IMR-90 (cell line): ENCODE data around the gene RAPGEF3. TPM values are rescaled to one million over a fixed set of nuclear protein-coding genes. Genes with fewer than 3 reads are reported as not detected.

ENCODE experiments used
- NFE2L2 ChIP-seq: fragments of 150-350 bp; IDR thresholded peaks from 2 replicates; pipeline ENCODE4 v1.6.1; 2016; ENCODE audit warnings: low read depth, mild to moderate bottlenecking, low read length
- RCOR1 ChIP-seq: IDR thresholded peaks from 2 replicates; pipeline ENCODE4 v1.6.1; 2012; ENCODE audit warnings: mild to moderate bottlenecking, low read length, improper control_type of control experiment; ENCODE audit not compliant: insufficient replicate concordance
- polyA plus RNA-seq, 3 experiments: library from polyadenylated mRNA; depleted of rRNA; stranded (reverse); fragments of >200 nt; gene quantifications; 2 replicates each; pipeline ENCODE4 v1.2.3, GENCODE V29; 2012; ENCODE audit warnings: low replicate concordance in 1 of 3
- total RNA-seq: library from RNA; depleted of rRNA; stranded (reverse); fragments of >200 nt; gene quantifications from 2 replicates; pipeline ENCODE4 v1.2.3, GENCODE V29; 2012
- TF ChIP-seq, protein P1 (sequence below): fragments of 150-350 bp; IDR thresholded peaks from 2 replicates; pipeline ENCODE4 v1.6.1; 2017; ENCODE audit warnings: mild to moderate bottlenecking, antibody characterized with exemption, low read length, low read depth
- TF ChIP-seq, protein P2 (sequence below): conservative IDR thresholded peaks from 2 replicates; pipeline ENCODE4 v1.5.1; 2012; ENCODE audit warnings: mild to moderate bottlenecking, low read depth, low read length, improper control_type of control experiment

Gene RAPGEF3
- total and polyA plus RNA-seq, 2 of the 4 experiments (the other 2 are of a cell fraction): 1.3 to 2.0 TPM

DNA sequence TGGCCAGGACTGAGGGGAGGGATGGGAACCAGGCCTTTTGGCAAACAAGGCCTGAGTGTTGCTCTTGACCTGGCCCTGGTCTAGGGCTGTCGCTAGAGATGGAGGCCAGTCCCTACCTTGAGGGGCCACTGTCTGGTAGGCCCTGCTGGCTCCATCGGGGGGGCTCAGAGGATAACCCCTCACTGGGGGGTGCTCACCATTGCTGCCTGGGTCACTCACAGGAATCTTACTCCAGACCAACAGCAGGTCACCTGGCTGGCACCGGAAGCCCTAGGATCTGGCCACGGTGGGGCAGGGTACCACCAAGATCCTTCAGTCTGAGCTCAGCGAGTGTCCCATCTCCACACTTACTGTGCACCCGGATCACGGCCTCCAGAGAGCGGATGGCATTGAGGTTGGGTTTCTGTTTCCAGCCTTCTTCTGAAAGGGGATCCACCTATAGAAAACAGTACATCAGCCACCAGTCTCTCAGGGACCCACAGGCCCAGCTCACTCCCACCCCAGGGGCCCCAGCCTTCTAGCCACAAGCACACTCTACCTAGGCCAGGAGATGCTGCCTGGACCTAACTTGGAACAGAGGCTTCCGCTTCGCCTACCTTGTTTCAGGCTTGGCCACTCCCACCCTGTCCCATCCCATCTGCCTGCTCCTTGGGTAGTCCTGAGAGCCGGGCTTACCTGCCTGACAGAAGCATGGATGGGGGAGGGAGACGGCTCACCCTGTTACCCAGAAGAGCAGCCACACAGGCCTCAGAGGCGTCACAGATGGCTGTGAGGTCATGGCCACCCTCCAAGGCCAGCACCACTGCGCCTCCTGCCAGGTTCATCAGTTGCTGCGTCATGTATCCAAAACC is 26.6 kb upstream of the RAPGEF3 start (continued):
- TF ChIP-seq, protein P1, sequence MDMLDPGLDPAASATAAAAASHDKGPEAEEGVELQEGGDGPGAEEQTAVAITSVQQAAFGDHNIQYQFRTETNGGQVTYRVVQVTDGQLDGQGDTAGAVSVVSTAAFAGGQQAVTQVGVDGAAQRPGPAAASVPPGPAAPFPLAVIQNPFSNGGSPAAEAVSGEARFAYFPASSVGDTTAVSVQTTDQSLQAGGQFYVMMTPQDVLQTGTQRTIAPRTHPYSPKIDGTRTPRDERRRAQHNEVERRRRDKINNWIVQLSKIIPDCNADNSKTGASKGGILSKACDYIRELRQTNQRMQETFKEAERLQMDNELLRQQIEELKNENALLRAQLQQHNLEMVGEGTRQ: no peak
- TF ChIP-seq NFE2L2 (no peak), RCOR1 (no peak)
- TF ChIP-seq, protein P2, sequence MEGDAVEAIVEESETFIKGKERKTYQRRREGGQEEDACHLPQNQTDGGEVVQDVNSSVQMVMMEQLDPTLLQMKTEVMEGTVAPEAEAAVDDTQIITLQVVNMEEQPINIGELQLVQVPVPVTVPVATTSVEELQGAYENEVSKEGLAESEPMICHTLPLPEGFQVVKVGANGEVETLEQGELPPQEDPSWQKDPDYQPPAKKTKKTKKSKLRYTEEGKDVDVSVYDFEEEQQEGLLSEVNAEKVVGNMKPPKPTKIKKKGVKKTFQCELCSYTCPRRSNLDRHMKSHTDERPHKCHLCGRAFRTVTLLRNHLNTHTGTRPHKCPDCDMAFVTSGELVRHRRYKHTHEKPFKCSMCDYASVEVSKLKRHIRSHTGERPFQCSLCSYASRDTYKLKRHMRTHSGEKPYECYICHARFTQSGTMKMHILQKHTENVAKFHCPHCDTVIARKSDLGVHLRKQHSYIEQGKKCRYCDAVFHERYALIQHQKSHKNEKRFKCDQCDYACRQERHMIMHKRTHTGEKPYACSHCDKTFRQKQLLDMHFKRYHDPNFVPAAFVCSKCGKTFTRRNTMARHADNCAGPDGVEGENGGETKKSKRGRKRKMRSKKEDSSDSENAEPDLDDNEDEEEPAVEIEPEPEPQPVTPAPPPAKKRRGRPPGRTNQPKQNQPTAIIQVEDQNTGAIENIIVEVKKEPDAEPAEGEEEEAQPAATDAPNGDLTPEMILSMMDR: no peak
